ENCODE measurements around the gene GRK6.

The GRK6 gene

GRCh38 chr5:177483042-177483441 lies 56.6 kb downstream of the GRK6 start:
- no peak overlapping the region for H3K27ac ChIP-seq (ENCODE audit: extremely low read depth, low read depth, low read length)
- ChIA-PET CTCF (no interaction called here), POLR2A (interaction anchor here (8.1 kb wide), 1 partner anchor 12 kb away, joined by 106 read pairs; the partner anchor contains the start of gene PDLIM7)
- no peak for TF ChIP-seq OVOL3 (tag by site-specific recombination; IDR thresholded peaks at IDR 0.05)
- no peak for TF ChIP-seq ZBTB17 (tag by site-specific recombination; IDR thresholded peaks at IDR 0.05)
- TF ChIP-seq ZBTB6 (tag by site-specific recombination; IDR thresholded peaks at IDR 0.05) = no peak
- TF ChIP-seq ZNF660 (tag by site-specific recombination; IDR thresholded peaks at IDR 0.05) = no peak
- no peak for TF ChIP-seq ZSCAN23 (tag by site-specific recombination; IDR thresholded peaks at IDR 0.05)
- TF ChIP-seq ZBTB10 (tag by site-specific recombination; IDR thresholded peaks at IDR 0.05) = no peak
- TF ChIP-seq ZNF792 (tag by site-specific recombination; IDR thresholded peaks at IDR 0.05) = no peak
- TF ChIP-seq ZNF561 (tag by site-specific recombination; IDR thresholded peaks at IDR 0.05; ENCODE audit: borderline replicate concordance) = no peak
- TF ChIP-seq ZNF664 (tag by site-specific recombination; IDR thresholded peaks at IDR 0.05) = no peak
- TF ChIP-seq ZNF837 (tag by site-specific recombination; IDR thresholded peaks at IDR 0.05) = no peak
- no peak for TF ChIP-seq ZNF510 (tag by site-specific recombination; IDR thresholded peaks at IDR 0.05; ENCODE audit: insufficient replicate concordance)
- no peak for TF ChIP-seq ZNF600 (tag by site-specific recombination; IDR thresholded peaks at IDR 0.05)
- no peak for TF ChIP-seq PRDM1 (tag by site-specific recombination; IDR thresholded peaks at IDR 0.05)
- TF ChIP-seq ZNF155 (tag by site-specific recombination; IDR thresholded peaks at IDR 0.05) = no peak
- no peak for TF ChIP-seq IKZF3 (tag by site-specific recombination; IDR thresholded peaks at IDR 0.05)
- TF ChIP-seq ZNF280D (tag by site-specific recombination; IDR thresholded peaks at IDR 0.05) = no peak
- no peak for TF ChIP-seq ZNF560 (tag by site-specific recombination; IDR thresholded peaks at IDR 0.05; ENCODE audit: borderline replicate concordance)
- H3K4me1 ChIP-seq (ENCODE audit: control insufficient read depth, insufficient read depth, low read length) = no peaks in the 10 kb centered on the region
- no peaks in the 10 kb centered on the region for H3K9me3 ChIP-seq (ENCODE audit: control insufficient read depth, insufficient read depth, low read depth, low read length)
- H3K4me3 ChIP-seq (ENCODE audit: low read depth, low read length) = no peak overlapping the region
- H3K36me3 ChIP-seq (ENCODE audit: control insufficient read depth in 2 of 2, insufficient read depth in 1 of 2, low read length in 2 of 2) = peaks cover 7 to 50% of the 10 kb centered on the region in 2 experiments; a peak in 2 of 3 replicates

GRCh38 chr5:177483994-177484901 lies 57.8 kb downstream of the GRK6 start:
- Histone ChIP-seq H3K36me3 (ENCODE audit: control insufficient read depth in 2 of 2, insufficient read depth in 1 of 2, low read length in 2 of 2) (peaks cover 12 to 61% of the 10 kb centered on the region in 2 experiments; a peak in 2 of 3 replicates), H3K4me3 (ENCODE audit: low read depth, low read length) (no peak overlapping the region), H3K9me3 (ENCODE audit: control insufficient read depth, insufficient read depth, low read depth, low read length) (no peaks in the 10 kb centered on the region), H3K4me1 (ENCODE audit: control insufficient read depth, insufficient read depth, low read length) (no peaks in the 10 kb centered on the region), H3K27ac (ENCODE audit: extremely low read depth, low read depth, low read length) (no peak overlapping the region)
- TF ChIP-seq ZNF692 (tag by site-specific recombination; IDR thresholded peaks at IDR 0.05) (peak; percentile 90), ZNF133 (tag by site-specific recombination; IDR thresholded peaks at IDR 0.05) (no peak), ZIC2 (tag by site-specific recombination; IDR thresholded peaks at IDR 0.05) (peak; percentile 90), PRDM6 (tag by site-specific recombination; IDR thresholded peaks at IDR 0.05) (no peak), ZFP69B (tag by site-specific recombination; IDR thresholded peaks at IDR 0.05) (peak; percentile 86), ZNF600 (tag by site-specific recombination; IDR thresholded peaks at IDR 0.05) (peak; percentile 63)
- ChIA-PET POLR2A (interaction anchor here (1.7 to 8.1 kb wide), 3 partner anchors 10 to 11 kb away, joined by 6 to 106 read pairs (median 10); partner anchors contain the start of gene PDLIM7), CTCF (interaction anchor here (1.0 kb wide), 1 partner anchor 8 kb away, joined by 3 read pairs; no protein-coding TSS in a partner anchor)
